ENCODE results near the gene S100Z. TPM values are rescaled to one million over a fixed set of nuclear protein-coding genes. Genes with fewer than 3 reads are reported as not detected.
"Not testable (repeated sequence)": the region's sequence is repeated elsewhere in the genome, so short reads cannot be mapped to it uniquely, and the experiment has no call there.

The S100Z gene
- total RNA-seq, 1 experiment from 2014 or later, result not detected

DNA sequence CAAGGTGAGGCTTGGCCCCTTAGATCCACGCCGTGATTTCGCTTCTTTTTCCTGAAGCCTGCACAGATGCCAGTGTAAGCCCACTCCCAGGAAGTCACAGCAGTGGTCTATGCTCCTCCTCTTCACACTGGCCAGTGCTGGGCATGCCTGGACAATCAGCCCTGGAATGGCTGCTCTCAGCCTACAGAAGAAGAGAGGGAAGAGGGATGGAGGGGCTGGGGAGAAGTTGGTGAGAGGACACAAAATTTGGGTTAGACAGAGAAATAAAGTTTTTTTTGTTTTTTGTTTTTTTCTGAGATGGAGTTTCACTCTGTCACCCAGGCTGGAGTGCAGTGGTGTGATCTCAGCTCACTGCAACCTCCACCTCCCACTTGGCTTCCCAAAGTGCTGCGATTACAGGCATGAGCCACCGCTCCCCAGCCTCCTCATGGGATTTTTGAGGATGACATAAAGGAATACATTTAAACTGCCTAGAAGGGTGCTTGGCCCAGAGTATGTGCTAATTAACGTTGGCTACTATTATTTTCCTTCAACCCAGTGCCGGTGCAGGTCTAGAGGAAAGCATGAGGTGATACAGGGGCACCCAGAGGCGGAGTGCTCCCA is 830 bp downstream of the S100Z start:
- H3K36me3 ChIP-seq, result no peaks in the 10 kb centered on the region
- H3K4me1 ChIP-seq, result no peaks in the 10 kb centered on the region
- no peaks in the 10 kb centered on the region for H3K27me3 ChIP-seq
- H3K9me3 ChIP-seq (replicated peaks), result no peaks in the 10 kb centered on the region
- no peak overlapping the region for H3K27ac ChIP-seq
- H3K4me3 ChIP-seq, result no peak overlapping the region
- no peak for DNase-seq

DNA sequence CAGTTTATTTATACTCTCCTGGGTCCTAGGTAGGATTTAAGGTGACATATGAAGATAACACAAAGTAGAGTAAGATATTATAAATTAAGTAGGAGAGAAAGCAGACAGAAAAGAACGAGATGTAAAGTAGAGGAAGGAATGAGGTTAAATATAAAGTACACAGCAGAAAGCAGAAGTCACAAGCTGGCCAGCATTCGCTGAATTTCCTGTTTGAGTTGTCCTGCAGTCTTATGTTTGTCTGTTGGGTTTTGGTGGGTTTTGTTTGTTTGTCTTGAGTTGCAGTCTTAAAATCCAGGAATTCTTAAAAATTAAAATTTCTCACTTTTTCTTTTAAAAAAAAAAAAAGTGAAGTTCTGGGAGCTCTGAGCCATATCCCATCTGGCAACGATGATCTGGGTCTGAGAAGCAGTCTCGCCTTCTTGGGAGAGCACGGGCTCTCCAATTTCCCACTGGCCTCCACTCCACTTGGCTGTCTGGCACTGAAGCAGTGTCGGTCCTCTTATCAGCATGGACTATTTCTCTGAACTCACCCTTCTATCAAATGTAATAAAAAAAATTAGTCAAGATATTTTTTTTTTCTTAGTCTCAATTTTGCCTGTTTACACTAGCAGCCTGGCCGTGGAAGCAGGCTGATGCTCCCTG is 2.0 kb downstream of the S100Z start:
- Histone ChIP-seq H3K27ac (no peak overlapping the region), H3K36me3 (no peaks in the 10 kb centered on the region), H3K27me3 (no peaks in the 10 kb centered on the region), H3K9me3 (replicated peaks) (no peaks in the 10 kb centered on the region), H3K4me3 (no peak overlapping the region), H3K4me1 (no peaks in the 10 kb centered on the region)
- DNase-seq, result no peak

DNA sequence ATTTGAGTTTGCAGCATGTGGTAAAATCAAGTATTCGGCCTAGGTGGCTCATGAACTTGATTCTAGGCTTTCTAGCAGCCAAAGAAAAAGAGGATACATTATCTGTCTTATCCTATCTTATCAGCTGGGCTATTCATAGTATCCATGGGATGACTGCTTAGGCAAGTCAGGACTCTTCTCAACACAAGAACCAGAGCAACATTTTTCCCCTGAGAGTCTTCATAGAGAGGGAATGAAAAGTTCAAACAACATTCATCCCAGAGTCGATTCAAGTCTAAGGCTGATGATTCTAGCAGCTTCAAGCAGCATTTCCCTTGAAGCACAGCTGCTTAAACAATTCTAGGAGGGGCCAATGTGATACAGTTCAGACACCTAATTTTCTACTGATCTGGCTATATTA is 3.0 kb downstream of the S100Z start:
- H3K27me3 ChIP-seq, result no peaks in the 10 kb centered on the region
- H3K4me1 ChIP-seq, result no peaks in the 10 kb centered on the region
- H3K36me3 ChIP-seq, result no peaks in the 10 kb centered on the region
- no peaks in the 10 kb centered on the region for H3K9me3 ChIP-seq (replicated peaks)
- no peak for DNase-seq
- H3K27ac ChIP-seq, result no peak overlapping the region
- H3K4me3 ChIP-seq, result no peak overlapping the region

DNA sequence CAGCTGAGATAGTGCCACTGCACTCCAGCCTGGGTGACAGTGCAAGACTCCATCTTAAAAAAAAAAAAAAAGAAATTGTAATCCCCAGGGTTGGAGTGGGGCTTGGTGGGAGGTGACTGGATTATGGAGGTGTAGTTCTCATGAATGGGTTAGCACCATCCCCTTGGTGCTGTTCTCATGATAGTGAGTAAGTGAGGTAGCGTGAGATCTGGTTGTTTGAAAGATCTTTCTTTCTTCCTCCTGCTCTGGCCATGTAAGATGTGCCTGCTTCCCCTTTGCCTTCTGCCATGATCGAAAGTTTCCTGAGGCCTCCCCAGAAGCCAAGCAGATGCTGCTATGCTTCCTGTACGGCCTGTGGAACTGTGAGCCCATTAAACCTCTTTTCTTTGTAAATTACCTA is 3.9 kb downstream of the S100Z start:
- not testable (repeated sequence) for DNase-seq; H3K36me3 ChIP-seq; H3K27me3 ChIP-seq; H3K4me1 ChIP-seq; H3K4me3 ChIP-seq; H3K9me3 ChIP-seq (replicated peaks); H3K27ac ChIP-seq

DNA sequence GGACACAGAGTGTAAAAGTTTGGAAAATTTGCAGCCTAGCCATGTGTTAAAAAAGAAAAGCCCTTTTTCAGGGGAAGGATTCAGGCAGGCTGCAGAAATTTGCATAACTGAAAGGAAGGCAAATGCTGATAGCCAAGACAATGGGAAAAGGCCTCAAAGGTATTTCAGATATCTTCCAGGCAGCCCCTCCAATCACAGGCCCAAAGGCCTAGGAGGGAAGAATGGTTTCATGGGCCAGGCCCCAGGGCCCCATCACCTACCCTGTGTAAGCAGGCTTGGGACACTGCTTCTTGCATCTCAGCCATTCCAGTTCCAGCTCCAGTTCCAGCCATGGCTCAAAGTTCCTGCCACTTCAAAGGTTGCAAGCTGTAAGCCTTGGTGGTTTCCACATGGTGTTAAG is 4.8 kb downstream of the S100Z start:
- no peak overlapping the region for H3K27ac ChIP-seq
- no peak overlapping the region for H3K4me3 ChIP-seq
- H3K36me3 ChIP-seq, result no peaks in the 10 kb centered on the region
- no peak for DNase-seq
- H3K27me3 ChIP-seq, result no peaks in the 10 kb centered on the region
- H3K4me1 ChIP-seq, result no peaks in the 10 kb centered on the region
- no peaks in the 10 kb centered on the region for H3K9me3 ChIP-seq (replicated peaks)

DNA sequence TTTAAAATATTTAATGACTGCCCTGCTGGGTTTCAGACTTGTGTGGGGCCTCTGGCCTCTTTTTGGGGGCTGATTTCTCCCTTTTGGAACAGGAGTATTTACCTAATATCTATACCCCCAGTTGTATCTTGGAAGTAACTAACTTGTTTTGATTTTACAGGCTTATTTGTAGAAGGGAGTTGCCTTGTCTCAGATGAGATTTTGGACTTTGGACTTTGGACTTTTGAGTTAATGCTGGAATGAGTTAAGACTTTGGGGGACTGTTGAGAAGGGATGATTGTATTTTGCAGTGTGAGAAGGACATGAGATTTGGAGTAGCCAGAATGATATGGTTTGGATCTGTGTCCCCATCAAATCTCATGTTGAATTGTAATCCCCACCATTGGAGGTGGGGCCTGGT is 5.7 kb downstream of the S100Z start:
- H3K27me3 ChIP-seq; H3K36me3 ChIP-seq; H3K4me1 ChIP-seq; H3K4me3 ChIP-seq; H3K27ac ChIP-seq; DNase-seq; H3K9me3 ChIP-seq (replicated peaks): not testable (repeated sequence)

DNA sequence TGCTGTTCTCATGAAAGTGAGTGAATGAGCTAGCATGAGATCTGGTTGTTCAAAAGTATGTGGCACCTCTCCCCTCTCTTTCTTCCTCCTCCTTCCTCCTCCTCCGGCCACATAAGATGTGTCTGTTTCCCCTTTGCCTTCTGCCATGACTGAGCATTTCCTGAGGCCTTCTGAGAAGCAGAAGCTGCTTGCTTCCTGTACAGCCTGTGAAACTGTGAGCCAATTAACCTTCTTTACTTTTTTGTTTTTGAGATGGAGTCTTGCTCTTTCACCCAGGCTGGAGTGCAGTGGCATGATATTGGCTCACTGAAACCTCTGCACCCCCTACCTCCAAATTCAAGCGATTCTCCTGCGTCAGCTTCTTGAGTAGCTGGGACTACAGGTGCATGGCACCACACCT is 6.1 kb downstream of the S100Z start:
- Histone ChIP-seq H3K9me3 (replicated peaks) (no peaks in the 10 kb centered on the region), H3K36me3 (no peaks in the 10 kb centered on the region), H3K27ac (no peak overlapping the region), H3K27me3 (no peaks in the 10 kb centered on the region), H3K4me1 (no peaks in the 10 kb centered on the region), H3K4me3 (no peak overlapping the region)
- no peak for DNase-seq

DNA sequence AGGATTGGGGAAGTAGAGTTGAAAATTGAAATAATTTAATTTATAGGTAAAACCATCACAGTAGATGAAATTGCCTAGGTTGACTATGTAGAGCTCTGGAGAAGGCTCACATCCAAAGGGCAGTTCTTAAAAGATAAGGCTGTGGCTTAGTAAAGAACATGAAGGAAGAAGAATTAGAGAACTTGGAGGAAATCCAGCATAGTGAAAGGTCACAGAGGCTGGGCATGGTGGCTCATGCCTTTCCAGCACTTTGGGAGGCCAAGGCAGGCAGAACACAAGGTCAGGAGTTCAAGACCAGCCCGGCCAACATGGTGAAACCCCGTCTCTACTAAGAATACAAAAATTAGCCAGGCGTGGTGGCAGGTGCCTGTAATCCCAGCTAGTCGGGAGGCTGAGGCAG is 7.0 kb downstream of the S100Z start:
- DNase-seq, H3K4me1 ChIP-seq, H3K27ac ChIP-seq: not testable (repeated sequence)

DNA sequence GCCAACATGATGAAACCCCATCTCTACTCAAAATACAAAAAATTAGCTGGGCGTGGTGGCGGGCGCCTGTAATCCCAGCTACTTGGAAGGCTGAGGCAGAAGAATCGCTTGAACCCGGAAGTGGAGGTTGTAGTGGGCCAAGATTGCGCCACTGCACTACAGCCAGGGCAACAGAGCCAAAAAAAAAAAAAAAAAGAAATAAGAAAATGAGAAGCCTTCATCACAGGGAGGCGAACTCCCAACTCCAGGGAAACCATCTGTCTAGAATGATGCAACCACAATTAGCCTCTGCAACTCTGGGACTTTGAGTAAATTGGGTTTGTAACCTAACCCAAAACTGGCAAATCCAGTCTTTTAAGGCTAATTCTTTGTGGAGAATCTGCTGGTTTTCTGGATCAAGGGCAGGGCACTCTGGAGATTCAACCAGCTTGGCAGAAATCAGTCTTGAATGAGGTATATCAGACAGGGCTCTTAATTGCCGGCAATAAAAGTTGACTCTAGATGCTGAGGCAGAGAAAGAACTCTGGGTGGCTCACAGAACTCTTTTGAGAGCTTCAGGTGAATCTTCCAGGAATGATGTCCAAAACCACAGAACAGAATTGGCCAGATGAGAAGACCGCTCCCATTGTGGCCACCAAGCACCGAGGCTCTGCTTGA is 9.9 kb downstream of the S100Z start:
- no peak for DNase-seq
- Histone ChIP-seq H3K36me3 (no peaks in the 10 kb centered on the region), H3K27ac (no peak overlapping the region), H3K27me3 (no peaks in the 10 kb centered on the region), H3K4me1 (no peaks in the 10 kb centered on the region), H3K4me3 (no peak overlapping the region), H3K9me3 (replicated peaks) (no peaks in the 10 kb centered on the region)

More for the DNA sequence above, 7.0 kb downstream of the S100Z start:
- H3K9me3 ChIP-seq (replicated peaks); H3K27me3 ChIP-seq; H3K4me3 ChIP-seq; H3K36me3 ChIP-seq: not testable (repeated sequence)

DNA sequence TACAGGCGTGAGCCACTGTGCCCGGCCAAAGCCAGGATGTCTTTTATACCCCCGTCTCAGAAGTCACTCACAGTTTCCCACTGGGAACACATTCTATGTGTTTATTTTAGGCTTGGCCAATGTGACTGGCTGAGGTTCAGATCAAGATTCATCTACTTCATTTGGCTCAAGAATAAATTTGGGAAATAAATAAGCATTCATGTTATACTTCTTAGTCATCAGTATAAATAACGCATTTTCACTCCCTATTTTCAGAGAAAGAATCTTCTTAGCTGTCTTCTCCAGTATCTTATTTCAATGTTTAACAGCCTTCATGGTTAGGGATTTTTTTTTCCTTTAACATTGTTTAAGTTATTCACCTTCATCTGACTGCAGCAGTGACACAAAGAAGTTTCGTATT is 11.8 kb downstream of the S100Z start:
- DNase-seq, result no peak
- Histone ChIP-seq H3K4me1 (no peaks in the 10 kb centered on the region), H3K36me3 (no peaks in the 10 kb centered on the region), H3K27me3 (no peaks in the 10 kb centered on the region), H3K9me3 (replicated peaks) (no peaks in the 10 kb centered on the region), H3K4me3 (no peak overlapping the region), H3K27ac (no peak overlapping the region)

DNA sequence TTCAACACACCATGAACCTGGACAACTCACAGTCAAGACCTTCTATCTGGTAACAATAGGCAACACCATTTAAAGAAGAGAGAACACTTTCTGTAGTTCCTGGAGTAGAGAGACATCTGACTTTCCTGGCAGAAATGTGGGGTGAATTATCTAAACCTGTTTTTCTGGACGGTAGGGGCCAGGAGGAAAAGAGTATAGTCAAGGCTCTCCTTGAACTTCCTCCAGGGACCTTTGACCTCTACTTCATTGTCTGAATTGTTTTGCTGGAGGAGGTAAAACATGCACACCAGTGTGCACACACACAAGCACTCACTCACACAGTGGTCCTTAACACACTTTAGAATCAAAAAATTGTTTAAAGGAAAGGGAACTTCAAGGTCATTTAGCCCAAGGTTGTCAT is 13.2 kb downstream of the S100Z start:
- Histone ChIP-seq H3K27ac (no peak overlapping the region), H3K4me3 (no peak overlapping the region), H3K27me3 (no peaks in the 10 kb centered on the region), H3K36me3 (no peaks in the 10 kb centered on the region), H3K4me1 (no peaks in the 10 kb centered on the region), H3K9me3 (replicated peaks) (no peaks in the 10 kb centered on the region)
- DNase-seq, result no peak

DNA sequence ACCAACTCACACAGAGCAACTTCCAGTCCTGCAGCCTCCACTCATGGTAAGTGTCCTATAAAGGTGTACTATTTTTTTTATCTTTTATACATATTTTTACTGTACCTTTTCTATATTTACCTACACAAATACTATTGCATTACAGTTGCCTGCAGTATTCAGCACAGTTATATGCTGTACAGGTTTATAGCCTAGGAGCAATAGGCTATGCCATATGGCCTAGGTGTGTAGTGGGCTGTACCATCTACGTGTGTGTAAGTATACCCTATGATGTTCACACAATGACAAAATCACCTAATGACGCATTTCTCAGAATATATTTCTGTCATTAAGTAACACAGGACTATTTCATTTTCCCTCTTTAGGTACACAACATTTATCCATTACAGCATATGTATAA is 16.7 kb downstream of the S100Z start:
- Histone ChIP-seq H3K27me3 (no peaks in the 10 kb centered on the region), H3K27ac (no peak overlapping the region), H3K9me3 (replicated peaks) (no peaks in the 10 kb centered on the region), H3K4me1 (no peaks in the 10 kb centered on the region), H3K4me3 (no peak overlapping the region), H3K36me3 (no peaks in the 10 kb centered on the region)
- DNase-seq, result no peak

DNA sequence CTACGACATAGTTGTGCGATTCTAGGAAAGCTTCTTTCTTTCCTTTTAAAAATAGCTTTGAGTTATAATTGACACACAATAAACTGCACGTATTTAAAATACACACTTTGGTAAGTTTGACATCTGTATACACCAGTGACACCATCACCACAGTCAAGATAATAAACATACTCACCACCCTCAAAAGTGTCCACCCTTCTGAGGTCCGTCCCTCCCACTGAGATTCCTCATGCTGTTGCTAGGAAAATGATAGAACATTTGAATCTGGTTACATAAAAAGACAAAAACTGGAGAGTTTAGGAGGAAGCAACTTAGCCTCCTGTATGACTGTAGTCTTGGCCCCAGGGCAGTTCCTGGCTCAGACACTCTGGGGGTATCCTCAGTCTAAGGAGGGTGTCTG is 17.2 kb downstream of the S100Z start:
- no peaks in the 10 kb centered on the region for H3K36me3 ChIP-seq
- H3K27ac ChIP-seq, result no peak overlapping the region
- DNase-seq, result no peak
- H3K9me3 ChIP-seq (replicated peaks), result no peaks in the 10 kb centered on the region
- H3K4me1 ChIP-seq, result no peaks in the 10 kb centered on the region
- H3K27me3 ChIP-seq, result no peaks in the 10 kb centered on the region
- H3K4me3 ChIP-seq, result no peak overlapping the region

DNA sequence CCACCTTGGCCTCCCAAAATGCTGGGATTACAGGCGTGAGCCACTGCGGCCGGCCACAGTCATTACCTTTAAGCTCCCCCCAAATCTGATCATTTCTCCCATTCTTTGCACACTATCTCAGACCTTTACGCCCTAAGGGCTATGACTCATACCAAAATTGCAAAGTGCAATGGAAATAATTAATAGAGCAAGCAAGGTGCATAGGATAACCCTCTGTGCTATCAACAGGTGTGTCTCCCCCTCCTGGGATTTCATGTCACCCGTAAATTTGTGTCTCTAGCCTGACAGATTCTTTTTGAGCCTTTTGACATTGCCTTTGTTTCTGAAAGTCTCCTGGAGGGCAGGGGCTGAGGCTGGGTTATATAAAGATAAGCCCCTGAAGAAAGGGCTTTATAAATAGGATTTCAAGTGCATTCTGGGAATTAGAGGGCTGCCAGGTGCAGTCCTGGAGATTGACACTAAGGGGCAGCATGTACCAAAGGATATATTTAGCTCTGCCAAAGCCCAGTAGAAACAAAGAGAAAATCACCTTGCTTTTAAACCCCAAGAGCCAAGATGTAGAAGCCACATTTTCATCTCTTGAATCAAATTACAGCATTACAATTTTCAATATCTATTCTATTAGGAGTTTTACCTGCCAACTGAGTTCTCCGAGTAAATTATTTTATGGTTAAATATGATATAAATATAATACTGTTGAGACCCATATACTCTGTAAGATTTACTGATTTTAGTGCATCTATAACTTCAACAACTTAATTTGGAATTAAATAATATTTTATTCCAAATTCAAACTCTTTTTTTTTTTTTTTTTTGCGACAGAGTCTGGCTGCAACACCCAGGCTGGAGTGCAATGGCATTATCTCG is 18.2 kb downstream of the S100Z start:
- Histone ChIP-seq H3K4me3 (no peak overlapping the region), H3K27me3 (no peaks in the 10 kb centered on the region), H3K36me3 (no peaks in the 10 kb centered on the region), H3K27ac (no peak overlapping the region), H3K9me3 (replicated peaks) (no peaks in the 10 kb centered on the region), H3K4me1 (no peaks in the 10 kb centered on the region)
- peak; percentile 41 to 78 for DNase-seq

DNA sequence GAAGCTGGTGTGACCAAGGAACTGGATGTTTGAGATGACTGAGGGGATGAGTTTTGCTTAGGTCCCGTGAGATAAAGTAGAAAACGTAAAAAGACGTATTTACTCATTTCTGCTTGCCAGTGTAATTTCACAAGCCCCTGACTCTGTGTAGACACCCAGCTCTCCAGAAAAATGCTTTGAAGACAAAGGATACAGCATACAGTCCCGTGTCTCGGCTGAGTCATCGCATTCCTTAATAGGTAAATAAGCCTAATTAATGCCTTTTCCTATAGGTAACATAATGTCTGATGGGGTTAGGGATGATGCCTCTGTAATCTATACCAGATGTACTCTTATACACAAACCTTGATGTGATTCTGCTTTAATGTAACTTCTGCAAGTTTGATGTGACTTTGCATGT is 20.2 kb downstream of the S100Z start:
- no peak for DNase-seq
- Histone ChIP-seq H3K27me3 (no peaks in the 10 kb centered on the region), H3K27ac (no peak overlapping the region), H3K4me1 (no peaks in the 10 kb centered on the region), H3K4me3 (no peak overlapping the region), H3K36me3 (no peaks in the 10 kb centered on the region), H3K9me3 (replicated peaks) (no peaks in the 10 kb centered on the region)
